Mesenchymal stem cell (in vitro differentiated cells and primary cell): ENCODE measurements around the gene CDK15.

ENCODE experiments used
- DNase-seq: peaks from one replicate; pipeline ENCODE4 v3.0.0-alpha.2; 2013
- H2AFZ ChIP-seq: one replicate; pipeline ENCODE4 v1.6.1; 2013; ENCODE audit warnings: low read depth, mild to moderate bottlenecking, control low read depth, inconsistent platforms, low read length, moderate library complexity
- H2AK5ac ChIP-seq: 2 replicates; pipeline ENCODE4 v1.6.1; 2013; ENCODE audit warnings: low read length, moderate library complexity, mild to moderate bottlenecking, inconsistent platforms; ENCODE audit not compliant: severe bottlenecking
- H2BK120ac ChIP-seq: one replicate; pipeline ENCODE4 v1.6.1; 2013; ENCODE audit warnings: low read depth, mild to moderate bottlenecking, inconsistent platforms, low read length, moderate library complexity
- H2BK12ac ChIP-seq, 2 experiments: one replicate each; pipeline ENCODE4 v1.6.1; 2013; ENCODE audit warnings: inconsistent platforms in 2 of 2, low read length in 2 of 2, mild to moderate bottlenecking in 2 of 2, moderate library complexity in 2 of 2, control low read depth in 1 of 2
- H2BK15ac ChIP-seq: one replicate; pipeline ENCODE4 v1.6.1; 2013; ENCODE audit warnings: mild to moderate bottlenecking, low read depth, inconsistent platforms; ENCODE audit not compliant: poor library complexity, severe bottlenecking
- H2BK5ac ChIP-seq: 2 replicates; pipeline ENCODE4 v1.6.1; 2013; ENCODE audit warnings: low read depth, mild to moderate bottlenecking, low read length, control low read depth, inconsistent platforms; ENCODE audit not compliant: poor library complexity, severe bottlenecking
- H3K14ac ChIP-seq, 2 experiments: one replicate each; pipeline ENCODE4 v1.6.1; 2013; ENCODE audit warnings: inconsistent platforms in 2 of 2, low read length in 2 of 2, control low read depth in 1 of 2, mild to moderate bottlenecking in 1 of 2, moderate library complexity in 1 of 2
- H3K18ac ChIP-seq, 2 experiments: one replicate each; pipeline ENCODE4 v1.6.1; 2013; ENCODE audit warnings: inconsistent platforms in 2 of 2, low read length in 2 of 2, control low read depth in 1 of 2, low read depth in 1 of 2, mild to moderate bottlenecking in 1 of 2
- H3K23ac ChIP-seq, 2 experiments: one replicate each; pipeline ENCODE4 v1.6.1; 2013; ENCODE audit warnings: inconsistent platforms in 2 of 2, low read length in 2 of 2, mild to moderate bottlenecking in 2 of 2, moderate library complexity in 2 of 2, control low read depth in 1 of 2
- H3K27ac ChIP-seq: 2 replicates; pipeline ENCODE4 v1.5.1; 2013; ENCODE audit warnings: mild to moderate bottlenecking, moderate library complexity, low read length, control low read depth, inconsistent platforms; ENCODE audit not compliant: poor library complexity, severe bottlenecking
- H3K27me3 ChIP-seq, 2 experiments: 2 replicates each; pipeline versions ENCODE4 v1.6.1 to v1.7.0; 2013; ENCODE audit warnings: low read length in 2 of 2, mild to moderate bottlenecking in 2 of 2, moderate library complexity in 2 of 2, control low read depth in 1 of 2, inconsistent platforms in 1 of 2; ENCODE audit not compliant: control insufficient read depth in 1 of 2, insufficient read depth in 1 of 2
- H3K36me3 ChIP-seq, 2 experiments: 2 replicates each; pipeline versions ENCODE4 v1.6.1 to v1.7.0; 2013; ENCODE audit warnings: low read length in 2 of 2, control low read depth in 1 of 2, inconsistent platforms in 1 of 2, low read depth in 1 of 2, mild to moderate bottlenecking in 1 of 2; ENCODE audit not compliant: insufficient read depth in 2 of 2, control insufficient read depth in 1 of 2
- H3K4ac ChIP-seq, 2 experiments: one replicate each; pipeline ENCODE4 v1.6.1; 2013; ENCODE audit warnings: inconsistent platforms in 2 of 2, low read length in 2 of 2, mild to moderate bottlenecking in 2 of 2, moderate library complexity in 2 of 2, control low read depth in 1 of 2, low read depth in 1 of 2
- H3K4me1 ChIP-seq: 2 replicates; pipeline ENCODE4 v1.6.1; 2013; ENCODE audit warnings: low read depth, low read length, control low read depth; ENCODE audit not compliant: control insufficient read depth, insufficient read depth
- H3K4me2 ChIP-seq: 2 replicates; pipeline ENCODE4 v1.6.1; 2013; ENCODE audit warnings: low read length, mild to moderate bottlenecking, inconsistent platforms; ENCODE audit not compliant: poor library complexity, severe bottlenecking
- H3K4me3 ChIP-seq, 2 experiments: 2 replicates each; pipeline versions ENCODE4 v1.5.1 to v1.7.0; 2013; ENCODE audit warnings: low read length in 2 of 2, mild to moderate bottlenecking in 2 of 2, control low read depth in 1 of 2, low read depth in 1 of 2; ENCODE audit not compliant: insufficient read depth in 1 of 2
- H3K79me1 ChIP-seq: replicated peaks from 2 replicates; pipeline ENCODE4 v1.6.1; 2013; ENCODE audit warnings: mild to moderate bottlenecking, control low read depth, low read length, inconsistent platforms; ENCODE audit not compliant: poor library complexity, severe bottlenecking
- H3K9ac ChIP-seq: 2 replicates; pipeline ENCODE4 v1.7.0; 2013; ENCODE audit warnings: mild to moderate bottlenecking, low read length, moderate library complexity
- H3K9me3 ChIP-seq: 2 replicates; pipeline ENCODE4 v1.7.0; 2013; ENCODE audit warnings: mild to moderate bottlenecking, low read length; ENCODE audit not compliant: control insufficient read depth
- H4K8ac ChIP-seq: one replicate; pipeline ENCODE4 v1.6.1; 2013; ENCODE audit warnings: inconsistent platforms, mild to moderate bottlenecking, low read length, moderate library complexity
- H4K91ac ChIP-seq: one replicate; pipeline ENCODE4 v1.6.1; 2013; ENCODE audit warnings: mild to moderate bottlenecking, low read length, inconsistent platforms
- WGBS: methylation state at CpG from one replicate; pipeline ENCODE4 v1.1.7; 2013; ENCODE audit warnings: mixed read lengths; 5-methylcytosine and 5-hydroxymethylcytosine counted together

CDK15 gene

GRCh38 chr2:201793631-201794030 is 12.7 kb upstream of the CDK15 start:
- no peak overlapping the region for H3K27ac ChIP-seq
- no peak overlapping the region for H3K9ac ChIP-seq
- no peak overlapping the region for H3K4me3 ChIP-seq
- no peak overlapping the region for H3K4me2 ChIP-seq
- no peaks in the 10 kb centered on the region for H3K36me3 ChIP-seq
- no peak overlapping the region for H2AK5ac ChIP-seq
- no peaks in the 10 kb centered on the region for H3K27me3 ChIP-seq
- WGBS = no CpG with 5 or more reads among the region's 1 CpG
- H2BK5ac ChIP-seq = no peak overlapping the region
- H3K18ac ChIP-seq = no peak overlapping the region
- no peak overlapping the region for H2AFZ ChIP-seq
- H3K4me1 ChIP-seq = no peaks in the 10 kb centered on the region
- H2BK12ac ChIP-seq = no peak overlapping the region
- no peak overlapping the region for H3K4ac ChIP-seq
- H3K23ac ChIP-seq = no peak overlapping the region
- no peaks in the 10 kb centered on the region for H3K9me3 ChIP-seq
- H3K79me1 ChIP-seq = no peaks in the 10 kb centered on the region
- H2BK15ac ChIP-seq = no peak overlapping the region
- H4K91ac ChIP-seq = no peak overlapping the region
- no peak for DNase-seq
- H2BK120ac ChIP-seq = no peak overlapping the region
- H3K14ac ChIP-seq = no peak overlapping the region
- no peak overlapping the region for H4K8ac ChIP-seq

- no peak overlapping the region for H3K4me3 ChIP-seq
- no peak overlapping the region for H2AK5ac ChIP-seq
- H3K79me1 ChIP-seq = no peaks in the 10 kb centered on the region
- no peak overlapping the region for H3K14ac ChIP-seq
- H2BK15ac ChIP-seq = no peak overlapping the region
- H2BK5ac ChIP-seq = no peak overlapping the region
- no peak overlapping the region for H3K9ac ChIP-seq
- no peaks in the 10 kb centered on the region for H3K4me1 ChIP-seq
- H4K8ac ChIP-seq = no peak overlapping the region
- no peak overlapping the region for H2BK120ac ChIP-seq
- H4K91ac ChIP-seq = no peak overlapping the region
- H3K4me2 ChIP-seq = no peak overlapping the region
- H3K36me3 ChIP-seq = no peaks in the 10 kb centered on the region
- H3K27me3 ChIP-seq = no peaks in the 10 kb centered on the region
- no peak overlapping the region for H3K18ac ChIP-seq
- no peak overlapping the region for H3K23ac ChIP-seq
- H3K9me3 ChIP-seq = no peaks in the 10 kb centered on the region
- H3K4ac ChIP-seq = no peak overlapping the region
- no peak for DNase-seq
- WGBS = 87% methylated on average over 5 of the region's 6 CpGs
- H2AFZ ChIP-seq = no peak overlapping the region
- H3K27ac ChIP-seq = no peak overlapping the region
- H2BK12ac ChIP-seq = no peak overlapping the region
These were observed 12.0 kb upstream of the CDK15 start for GRCh38 chr2:201794294-201794693.

- Histone ChIP-seq H2BK120ac (no peak overlapping the region), H3K9me3 (no peaks in the 10 kb centered on the region), H3K27me3 (no peaks in the 10 kb centered on the region), H3K9ac (no peak overlapping the region), H3K14ac (no peak overlapping the region), H3K4me1 (no peaks in the 10 kb centered on the region), H4K91ac (no peak overlapping the region), H3K4me2 (no peak overlapping the region), H2AFZ (no peak overlapping the region), H4K8ac (no peak overlapping the region), H3K27ac (peak overlapping the region; percentile 4), H2AK5ac (peak overlapping the region; percentile 2), H3K36me3 (no peaks in the 10 kb centered on the region), H3K18ac (no peak overlapping the region), H3K4ac (no peak overlapping the region), H2BK12ac (no peak overlapping the region), H2BK15ac (no peak overlapping the region), H3K79me1 (no peaks in the 10 kb centered on the region), H3K23ac (no peak overlapping the region), H2BK5ac (no peak overlapping the region), H3K4me3 (no peak overlapping the region)
- peak; percentile 70 for DNase-seq
- WGBS = 0% methylated on average over 3 of the region's 5 CpGs
These were observed 10.5 kb upstream of the CDK15 start for GRCh38 chr2:201795607-201796477.

- no peak overlapping the region for H4K8ac ChIP-seq
- H2BK120ac ChIP-seq = no peak overlapping the region
- H3K36me3 ChIP-seq = no peaks in the 10 kb centered on the region
- no peak overlapping the region for H3K4ac ChIP-seq
- H2BK15ac ChIP-seq = no peak overlapping the region
- peak overlapping the region; percentile 2 for H2AK5ac ChIP-seq
- no peak overlapping the region for H3K4me3 ChIP-seq
- DNase-seq = peak; percentile 22
- H3K18ac ChIP-seq = no peak overlapping the region
- H3K79me1 ChIP-seq = no peaks in the 10 kb centered on the region
- no peak overlapping the region for H3K23ac ChIP-seq
- no peak overlapping the region for H3K4me2 ChIP-seq
- no peak overlapping the region for H2BK12ac ChIP-seq
- no peak overlapping the region for H3K14ac ChIP-seq
- H2BK5ac ChIP-seq = no peak overlapping the region
- H4K91ac ChIP-seq = no peak overlapping the region
- H3K27ac ChIP-seq = peak overlapping the region; percentile 4
- H3K27me3 ChIP-seq = no peaks in the 10 kb centered on the region
- H3K4me1 ChIP-seq = no peaks in the 10 kb centered on the region
- no peaks in the 10 kb centered on the region for H3K9me3 ChIP-seq
- no peak overlapping the region for H2AFZ ChIP-seq
- no peak overlapping the region for H3K9ac ChIP-seq
These were observed 9.9 kb upstream of the CDK15 start for GRCh38 chr2:201796478-201796865.
